HepG2 (cell line): ENCODE data around the gene RPL41. TPM values are rescaled to one million over a fixed set of nuclear protein-coding genes. Genes with fewer than 3 reads are reported as not detected.

Source experiments
- ATF7 ChIP-seq, 2 experiments: fragments of 450-650 bp in 1 of 2; sonication (generic) in 1 of 2; formaldehyde crosslinking in 1 of 2; IDR thresholded peaks; 2 replicates each; pipeline versions ENCODE4 v1.4.0 to v1.6.1; 2016 to 2020; ENCODE audit warnings: antibody characterized with exemption in 1 of 2, mild to moderate bottlenecking in 1 of 2, missing genetic modification reagents in 1 of 2
- HNF4A ChIP-seq: sonication (generic); formaldehyde crosslinking; IDR thresholded peaks from 2 replicates; pipeline ENCODE4 v1.4.0; 2020; ENCODE audit warnings: missing genetic modification reagents
- HNRNPLL ChIP-seq: fragments of 200-400 bp; formaldehyde crosslinking; IDR thresholded peaks from 2 replicates; pipeline ENCODE4 v1.6.1; 2017; ENCODE audit warnings: mild to moderate bottlenecking, low read depth, low read length; ENCODE audit not compliant: poor library complexity, severe bottlenecking
- NFAT5 ChIP-seq: sonication (generic); formaldehyde crosslinking; IDR thresholded peaks from 2 replicates; pipeline ENCODE4 v1.4.0; 2020; ENCODE audit warnings: missing genetic modification reagents
- NRL ChIP-seq: sonication (generic); formaldehyde crosslinking; IDR thresholded peaks from 2 replicates; pipeline ENCODE4 v1.5.0; 2020; ENCODE audit warnings: missing genetic modification reagents, mild to moderate bottlenecking, moderate library complexity, borderline replicate concordance
- TCF7 ChIP-seq: sonication (generic); IDR thresholded peaks from 2 replicates; pipeline ENCODE4 v1.6.1; 2016; ENCODE audit warnings: antibody characterized with exemption, low read depth
- THYN1 ChIP-seq: sonication (generic); formaldehyde crosslinking; IDR thresholded peaks from 2 replicates; pipeline ENCODE4 v1.8.1; 2023; ENCODE audit warnings: low read depth, mild to moderate bottlenecking, moderate library complexity, missing genetic modification reagents, borderline replicate concordance
- ZNF180 ChIP-seq: sonication (generic); formaldehyde crosslinking; IDR thresholded peaks from 2 replicates; pipeline ENCODE4 v1.4.0; 2020; ENCODE audit warnings: low read depth, missing genetic modification reagents, borderline replicate concordance
- ZNF20 ChIP-seq: sonication (generic); formaldehyde crosslinking; IDR thresholded peaks from 2 replicates; pipeline ENCODE4 v1.4.0; 2020; ENCODE audit warnings: mild to moderate bottlenecking, moderate library complexity, missing genetic modification reagents
- ZNF230 ChIP-seq: sonication (generic); formaldehyde crosslinking; IDR thresholded peaks from 2 replicates; pipeline ENCODE4 v1.4.0; 2020; ENCODE audit warnings: mild to moderate bottlenecking, missing genetic modification reagents
- ZNF253 ChIP-seq: sonication (generic); formaldehyde crosslinking; IDR thresholded peaks from 2 replicates; pipeline ENCODE4 v1.8.0; 2022; ENCODE audit warnings: mild to moderate bottlenecking, missing genetic modification reagents, borderline replicate concordance
- polyA plus RNA-seq, 8 experiments: library from polyadenylated mRNA; depleted of rRNA in 3 of 8; stranded (reverse) in 7 of 8; unstranded in 1 of 8; fragments of >200 nt; fragmentation: Illumina TruSeq in 4 of 8; extraction: Trizol in 4 of 8; gene quantifications; 2 replicates each; pipeline versions ENCODE4 v1.2.1 to v1.2.3, GENCODE V29; 2011 to 2016; ENCODE audit warnings: low read depth in 4 of 8, missing spikeins in 1 of 8, mixed read lengths in 1 of 8; ENCODE audit not compliant: insufficient read depth in 1 of 8
- total RNA-seq, 5 experiments: library from RNA; depleted of rRNA; stranded (reverse); fragments of >200 nt; fragmentation: Illumina TruSeq; extraction: Trizol; gene quantifications; 2 replicates each; pipeline ENCODE4 v1.2.3, GENCODE V29; 2016; ENCODE audit warnings: low read depth in 1 of 5
- TF ChIP-seq, protein P1 (sequence below): sonication (generic); formaldehyde crosslinking; IDR thresholded peaks from 2 replicates; pipeline ENCODE4 v1.5.0; 2020; ENCODE audit warnings: mild to moderate bottlenecking, missing genetic modification reagents
- TF ChIP-seq, protein P2 (sequence below): sonication (generic); formaldehyde crosslinking; IDR thresholded peaks from 2 replicates; pipeline ENCODE4 v1.5.1; 2020; ENCODE audit warnings: mild to moderate bottlenecking, missing genetic modification reagents, moderate library complexity

Gene RPL41
- total and polyA plus RNA-seq, 2 of the 13 experiments (the other 11 are each of a cell fraction or from before 2014, with no cell fraction given), result 4,012 to 7,670 TPM

- TF ChIP-seq, protein P1, sequence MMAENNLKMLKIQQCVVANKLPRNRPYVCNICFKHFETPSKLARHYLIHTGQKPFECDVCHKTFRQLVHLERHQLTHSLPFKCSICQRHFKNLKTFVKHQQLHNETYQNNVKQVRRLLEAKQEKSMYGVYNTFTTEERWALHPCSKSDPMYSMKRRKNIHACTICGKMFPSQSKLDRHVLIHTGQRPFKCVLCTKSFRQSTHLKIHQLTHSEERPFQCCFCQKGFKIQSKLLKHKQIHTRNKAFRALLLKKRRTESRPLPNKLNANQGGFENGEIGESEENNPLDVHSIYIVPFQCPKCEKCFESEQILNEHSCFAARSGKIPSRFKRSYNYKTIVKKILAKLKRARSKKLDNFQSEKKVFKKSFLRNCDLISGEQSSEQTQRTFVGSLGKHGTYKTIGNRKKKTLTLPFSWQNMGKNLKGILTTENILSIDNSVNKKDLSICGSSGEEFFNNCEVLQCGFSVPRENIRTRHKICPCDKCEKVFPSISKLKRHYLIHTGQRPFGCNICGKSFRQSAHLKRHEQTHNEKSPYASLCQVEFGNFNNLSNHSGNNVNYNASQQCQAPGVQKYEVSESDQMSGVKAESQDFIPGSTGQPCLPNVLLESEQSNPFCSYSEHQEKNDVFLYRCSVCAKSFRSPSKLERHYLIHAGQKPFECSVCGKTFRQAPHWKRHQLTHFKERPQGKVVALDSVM (CRISPR knock-in tag), result no peak
- TF ChIP-seq ZNF180 (no peak), ZNF230 (CRISPR knock-in tag) (no peak), ZNF20 (CRISPR knock-in tag) (no peak), NFAT5 (CRISPR knock-in tag) (no peak), HNRNPLL (no peak), ZNF253 (CRISPR knock-in tag) (no peak), THYN1 (CRISPR knock-in tag) (no peak), NRL (CRISPR knock-in tag) (no peak), ATF7 (IDR thresholded peaks at IDR 0.05) (no peak), ATF7 (CRISPR knock-in tag; IDR thresholded peaks at IDR 0.05) (no peak), HNF4A (CRISPR knock-in tag) (no peak), TCF7 (no peak)
- TF ChIP-seq, protein P2, sequence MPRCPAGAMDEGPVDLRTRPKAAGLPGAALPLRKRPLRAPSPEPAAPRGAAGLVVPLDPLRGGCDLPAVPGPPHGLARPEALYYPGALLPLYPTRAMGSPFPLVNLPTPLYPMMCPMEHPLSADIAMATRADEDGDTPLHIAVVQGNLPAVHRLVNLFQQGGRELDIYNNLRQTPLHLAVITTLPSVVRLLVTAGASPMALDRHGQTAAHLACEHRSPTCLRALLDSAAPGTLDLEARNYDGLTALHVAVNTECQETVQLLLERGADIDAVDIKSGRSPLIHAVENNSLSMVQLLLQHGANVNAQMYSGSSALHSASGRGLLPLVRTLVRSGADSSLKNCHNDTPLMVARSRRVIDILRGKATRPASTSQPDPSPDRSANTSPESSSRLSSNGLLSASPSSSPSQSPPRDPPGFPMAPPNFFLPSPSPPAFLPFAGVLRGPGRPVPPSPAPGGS (CRISPR knock-in tag), result no peak
Observed at GRCh38 chr12:56143870-56144269, 27.4 kb downstream of the RPL41 start (continued).
